PC-9 (cell line): Measurements from ENCODE around the gene PTPN13.

Source experiments
- CTCF ChIP-seq: fragments of 200-600 bp; sonication (generic); conservative IDR thresholded peaks from 2 replicates; pipeline ENCODE4 v1.6.1; 2017; ENCODE audit warnings: mixed run types, antibody characterized with exemption, mild to moderate bottlenecking, moderate library complexity
- EZH2 ChIP-seq: fragments of 200-600 bp; sonication (generic); IDR thresholded peaks from 2 replicates; pipeline ENCODE4 v1.8.0; 2017; ENCODE audit warnings: antibody characterized with exemption, low read depth

- TF ChIP-seq CTCF (no peak), EZH2 (no peak)
Measured at GRCh38 chr4:86848732-86849619, 254.9 kb downstream of the PTPN13 start, which contains the start of gene SLC10A6.
